ENCODE results near the gene SULT1C3.

- TF ChIP-seq, protein P1, sequence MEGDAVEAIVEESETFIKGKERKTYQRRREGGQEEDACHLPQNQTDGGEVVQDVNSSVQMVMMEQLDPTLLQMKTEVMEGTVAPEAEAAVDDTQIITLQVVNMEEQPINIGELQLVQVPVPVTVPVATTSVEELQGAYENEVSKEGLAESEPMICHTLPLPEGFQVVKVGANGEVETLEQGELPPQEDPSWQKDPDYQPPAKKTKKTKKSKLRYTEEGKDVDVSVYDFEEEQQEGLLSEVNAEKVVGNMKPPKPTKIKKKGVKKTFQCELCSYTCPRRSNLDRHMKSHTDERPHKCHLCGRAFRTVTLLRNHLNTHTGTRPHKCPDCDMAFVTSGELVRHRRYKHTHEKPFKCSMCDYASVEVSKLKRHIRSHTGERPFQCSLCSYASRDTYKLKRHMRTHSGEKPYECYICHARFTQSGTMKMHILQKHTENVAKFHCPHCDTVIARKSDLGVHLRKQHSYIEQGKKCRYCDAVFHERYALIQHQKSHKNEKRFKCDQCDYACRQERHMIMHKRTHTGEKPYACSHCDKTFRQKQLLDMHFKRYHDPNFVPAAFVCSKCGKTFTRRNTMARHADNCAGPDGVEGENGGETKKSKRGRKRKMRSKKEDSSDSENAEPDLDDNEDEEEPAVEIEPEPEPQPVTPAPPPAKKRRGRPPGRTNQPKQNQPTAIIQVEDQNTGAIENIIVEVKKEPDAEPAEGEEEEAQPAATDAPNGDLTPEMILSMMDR (IDR thresholded peaks at IDR 0.05) = peak; percentile 3
- TF ChIP-seq EZH2 (IDR thresholded peaks at IDR 0.05; ENCODE audit: borderline replicate concordance, insufficient read depth, low read depth, low read length, poor library complexity, severe bottlenecking) = no peak
These were observed 44.7 kb upstream of the SULT1C3 start for GRCh38 chr2:108195133-108195439.
